ENCODE measurements around the gene RAMACL.

Gene RAMACL

DNA sequence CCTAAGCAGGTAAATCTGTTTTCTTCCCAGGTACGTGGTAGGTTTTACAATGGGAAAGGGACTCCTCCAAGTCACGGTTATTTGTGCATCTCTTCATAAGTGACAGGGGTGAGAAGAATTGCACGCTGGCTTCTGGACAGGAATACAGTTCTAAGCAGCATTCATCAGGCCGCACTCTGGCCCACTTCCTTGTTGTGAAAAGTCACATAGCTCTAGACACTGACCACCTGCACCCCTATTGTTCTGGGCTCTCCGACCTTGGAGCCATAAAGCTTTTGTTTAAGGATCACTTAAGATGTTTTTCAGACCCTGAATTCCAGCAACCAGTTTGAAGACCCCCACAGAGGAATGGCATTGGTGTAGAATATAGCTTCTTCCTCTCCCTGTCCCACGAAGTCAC, 31.4 kb downstream of the RAMACL start:
- TF ChIP-seq, protein P1, sequence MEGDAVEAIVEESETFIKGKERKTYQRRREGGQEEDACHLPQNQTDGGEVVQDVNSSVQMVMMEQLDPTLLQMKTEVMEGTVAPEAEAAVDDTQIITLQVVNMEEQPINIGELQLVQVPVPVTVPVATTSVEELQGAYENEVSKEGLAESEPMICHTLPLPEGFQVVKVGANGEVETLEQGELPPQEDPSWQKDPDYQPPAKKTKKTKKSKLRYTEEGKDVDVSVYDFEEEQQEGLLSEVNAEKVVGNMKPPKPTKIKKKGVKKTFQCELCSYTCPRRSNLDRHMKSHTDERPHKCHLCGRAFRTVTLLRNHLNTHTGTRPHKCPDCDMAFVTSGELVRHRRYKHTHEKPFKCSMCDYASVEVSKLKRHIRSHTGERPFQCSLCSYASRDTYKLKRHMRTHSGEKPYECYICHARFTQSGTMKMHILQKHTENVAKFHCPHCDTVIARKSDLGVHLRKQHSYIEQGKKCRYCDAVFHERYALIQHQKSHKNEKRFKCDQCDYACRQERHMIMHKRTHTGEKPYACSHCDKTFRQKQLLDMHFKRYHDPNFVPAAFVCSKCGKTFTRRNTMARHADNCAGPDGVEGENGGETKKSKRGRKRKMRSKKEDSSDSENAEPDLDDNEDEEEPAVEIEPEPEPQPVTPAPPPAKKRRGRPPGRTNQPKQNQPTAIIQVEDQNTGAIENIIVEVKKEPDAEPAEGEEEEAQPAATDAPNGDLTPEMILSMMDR (IDR thresholded peaks at IDR 0.05; ENCODE audit: insufficient read depth, missing control alignments): no peak
- DNase-seq (ENCODE audit: insufficient read length, low spot score) (no peak), FAIRE-seq (no peak)

DNA sequence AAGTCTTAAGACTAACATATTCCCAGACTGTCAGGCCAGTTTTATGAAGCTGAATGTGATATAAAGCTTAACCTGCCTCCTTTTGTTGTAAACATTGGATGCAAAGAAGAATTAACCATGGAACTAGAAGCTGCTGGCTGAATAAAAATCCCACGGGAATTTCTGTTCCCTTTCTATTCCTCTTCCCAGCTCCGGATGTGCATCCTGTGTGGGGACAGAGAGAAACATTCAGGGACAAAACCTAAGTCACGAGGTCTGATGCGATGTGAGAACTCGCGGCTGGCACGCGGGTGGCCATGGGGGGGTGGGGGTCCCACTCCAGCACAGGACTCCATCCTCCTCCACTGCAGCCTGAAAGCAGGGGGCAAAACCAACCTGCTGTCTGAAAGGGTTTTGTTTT, 32.2 kb downstream of the RAMACL start:
- TF ChIP-seq, protein P1 (IDR thresholded peaks at IDR 0.05; ENCODE audit: insufficient read depth, missing control alignments): no peak
- DNase-seq (ENCODE audit: insufficient read length, low spot score): no peak
- no peak for FAIRE-seq

DNA sequence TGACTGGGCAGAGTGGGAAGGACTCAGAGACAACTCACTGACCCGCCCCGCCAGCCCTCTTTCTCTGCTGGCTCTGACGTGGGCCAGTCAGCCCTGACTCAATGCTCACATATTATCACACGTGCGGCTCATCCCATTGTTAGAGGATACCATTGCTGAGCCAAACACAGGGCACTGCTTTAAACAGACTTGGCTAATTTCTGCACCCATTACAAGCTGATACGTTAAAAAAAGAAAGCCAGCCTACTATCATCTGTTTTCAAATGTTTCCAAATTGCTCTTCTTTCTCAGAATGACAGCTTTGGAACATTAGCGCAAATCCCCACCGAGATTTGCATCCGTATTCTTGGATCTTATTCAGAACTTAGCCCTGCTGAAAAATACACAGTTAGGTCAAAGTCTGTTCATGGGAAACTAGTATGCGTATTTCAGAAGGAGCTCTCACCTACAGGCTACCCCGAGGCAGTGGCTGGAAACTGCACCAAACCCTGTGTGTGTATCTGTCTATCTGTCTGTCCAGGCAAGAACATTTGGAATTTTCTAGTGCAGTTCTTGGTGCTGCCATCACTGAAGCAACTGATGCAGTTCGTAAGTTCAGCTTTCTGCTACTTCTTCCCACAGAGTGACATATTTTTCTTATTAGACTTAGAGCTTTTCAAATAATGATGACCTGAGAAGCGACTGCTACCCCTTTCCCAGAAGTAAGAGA, 32.8 kb downstream of the RAMACL start:
- FAIRE-seq (no peak), DNase-seq (ENCODE audit: insufficient read length, low spot score) (no peak)
- TF ChIP-seq, protein P1 (IDR thresholded peaks at IDR 0.05; ENCODE audit: insufficient read depth, missing control alignments): no peak

DNA sequence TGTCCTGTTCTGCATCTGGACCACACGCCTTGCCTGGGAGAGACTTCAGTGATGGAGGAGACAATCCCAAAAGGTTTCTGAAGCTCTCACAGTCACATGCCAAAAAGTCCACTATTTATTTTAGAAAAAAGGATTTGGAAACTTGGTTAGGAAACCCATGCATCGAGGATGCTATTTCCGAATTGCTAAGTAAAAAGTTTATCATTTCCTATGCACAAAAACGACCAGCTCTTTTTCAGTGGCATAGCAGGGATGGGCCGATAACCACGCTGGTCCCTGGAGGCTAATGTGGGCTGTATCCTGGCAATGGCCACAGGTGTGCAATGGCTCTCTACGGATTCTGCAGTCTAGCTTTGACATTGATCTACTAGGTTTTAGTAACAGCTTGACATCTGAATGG, 33.9 kb downstream of the RAMACL start:
- DNase-seq (ENCODE audit: insufficient read length, low spot score): no peak
- TF ChIP-seq, protein P1 (IDR thresholded peaks at IDR 0.05; ENCODE audit: insufficient read depth, missing control alignments): no peak
- no peak for FAIRE-seq

DNA sequence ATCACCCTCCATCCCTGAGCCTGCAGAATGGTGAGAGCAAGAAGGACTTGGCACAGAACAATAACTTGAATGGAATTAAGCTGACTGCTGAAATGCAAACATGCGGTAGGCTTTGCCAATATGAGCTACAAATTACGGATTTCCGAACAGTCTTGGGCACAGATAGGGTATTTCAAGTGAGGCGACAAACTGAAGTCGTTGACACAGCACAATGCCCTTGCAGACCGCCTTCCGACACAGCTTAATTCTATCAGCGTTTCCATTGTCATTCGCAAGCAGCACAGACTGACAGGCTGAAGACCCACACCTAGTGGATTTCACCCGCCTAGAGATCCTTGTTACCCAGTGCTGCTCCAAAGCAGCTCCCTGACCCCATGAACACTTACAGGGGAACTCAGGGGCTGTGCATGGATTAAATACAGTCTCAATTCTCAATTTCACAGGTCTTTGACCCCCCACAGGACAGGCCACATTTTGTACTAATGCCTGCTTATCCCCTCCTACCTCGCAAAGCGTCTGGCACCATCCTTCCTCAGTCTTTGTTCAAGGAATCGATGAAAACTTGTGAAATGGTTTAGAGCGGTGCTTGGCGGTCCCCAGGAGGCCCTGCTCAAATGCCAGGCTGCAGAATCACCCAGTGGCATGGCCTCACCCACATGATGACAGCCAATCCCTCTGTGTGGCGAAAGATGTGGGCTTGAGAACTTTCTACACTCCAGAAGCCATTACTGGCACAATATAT, 34.6 kb downstream of the RAMACL start:
- TF ChIP-seq, protein P1 (IDR thresholded peaks at IDR 0.05; ENCODE audit: insufficient read depth, missing control alignments): no peak
- no peak for DNase-seq (ENCODE audit: insufficient read length, low spot score)
- no peak for FAIRE-seq

DNA sequence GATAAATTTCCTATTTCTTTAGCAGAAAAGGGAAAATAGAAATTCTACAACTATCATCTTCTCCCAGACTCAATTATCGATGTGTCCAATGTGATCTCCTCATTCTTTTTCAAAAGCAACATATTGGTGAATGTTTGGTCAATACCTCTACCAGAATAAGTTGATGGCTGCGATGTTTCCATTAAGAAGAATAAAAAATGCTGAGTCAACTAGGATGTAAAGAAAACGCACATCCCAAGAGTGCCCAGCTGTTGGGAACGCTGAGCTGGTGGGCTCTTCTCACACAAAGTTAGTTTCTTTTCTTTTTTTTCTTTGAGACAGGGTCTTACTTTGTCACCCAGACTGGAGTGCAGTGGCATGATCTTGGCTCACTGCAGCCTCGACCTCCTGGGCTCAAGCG, 39.8 kb downstream of the RAMACL start:
- TF ChIP-seq, protein P1 (IDR thresholded peaks at IDR 0.05; ENCODE audit: insufficient read depth, missing control alignments): no peak
- FAIRE-seq (no peak), DNase-seq (ENCODE audit: insufficient read length, low spot score) (no peak)

All from D721Med (cell line).